Measurements from ENCODE around the gene PLEKHA7.

Gene PLEKHA7

GRCh38 chr11:16786131-16786530 is 228.1 kb downstream of the PLEKHA7 start:
- Histone ChIP-seq H3K9me3 (ENCODE audit: severe bottlenecking) (no peaks in the 10 kb centered on the region), H3K36me3 (peaks cover 57% of the 10 kb centered on the region), H3K27ac (no peak overlapping the region), H3K27me3 (ENCODE audit: insufficient read depth, low read depth, severe bottlenecking) (no peaks in the 10 kb centered on the region), H3K4me3 (ENCODE audit: low read depth, low read length) (no peak overlapping the region)
- no peak for DNase-seq
- TF ChIP-seq CTCF (IDR thresholded peaks at IDR 0.05; ENCODE audit: low read depth, low read length): no peak

GRCh38 chr11:16785520-16786128 is 228.6 kb downstream of the PLEKHA7 start:
- peak; percentile 82 for TF ChIP-seq CTCF (IDR thresholded peaks at IDR 0.05; ENCODE audit: low read depth, low read length)
- H3K36me3 ChIP-seq: peaks cover 52% of the 10 kb centered on the region
- H3K9me3 ChIP-seq (ENCODE audit: severe bottlenecking): no peaks in the 10 kb centered on the region
- H3K27ac ChIP-seq: no peak overlapping the region
- no peaks in the 10 kb centered on the region for H3K27me3 ChIP-seq (ENCODE audit: insufficient read depth, low read depth, severe bottlenecking)
- DNase-seq: peak; percentile 68
- no peak overlapping the region for H3K4me3 ChIP-seq (ENCODE audit: low read depth, low read length)

- Histone ChIP-seq H3K27ac (no peak overlapping the region), H3K9me3 (ENCODE audit: severe bottlenecking) (no peaks in the 10 kb centered on the region), H3K36me3 (peaks cover 51% of the 10 kb centered on the region), H3K4me3 (ENCODE audit: low read depth, low read length) (no peak overlapping the region), H3K27me3 (ENCODE audit: insufficient read depth, low read depth, severe bottlenecking) (no peaks in the 10 kb centered on the region)
- no peak for DNase-seq
- no peak for TF ChIP-seq CTCF (IDR thresholded peaks at IDR 0.05; ENCODE audit: low read depth, low read length)
Measured at GRCh38 chr11:16784666-16785065, 229.5 kb downstream of the PLEKHA7 start.

GRCh38 chr11:16784097-16784496 is 230.1 kb downstream of the PLEKHA7 start:
- H3K9me3 ChIP-seq (ENCODE audit: severe bottlenecking): no peaks in the 10 kb centered on the region
- no peak overlapping the region for H3K27ac ChIP-seq
- H3K27me3 ChIP-seq (ENCODE audit: insufficient read depth, low read depth, severe bottlenecking): no peaks in the 10 kb centered on the region
- H3K4me3 ChIP-seq (ENCODE audit: low read depth, low read length): no peak overlapping the region
- H3K36me3 ChIP-seq: peaks cover 51% of the 10 kb centered on the region
- no peak for TF ChIP-seq CTCF (IDR thresholded peaks at IDR 0.05; ENCODE audit: low read depth, low read length)
- DNase-seq: no peak

- TF ChIP-seq CTCF (IDR thresholded peaks at IDR 0.05; ENCODE audit: low read depth, low read length): no peak
- Histone ChIP-seq H3K9me3 (ENCODE audit: severe bottlenecking) (no peaks in the 10 kb centered on the region), H3K27me3 (ENCODE audit: insufficient read depth, low read depth, severe bottlenecking) (no peaks in the 10 kb centered on the region), H3K36me3 (peaks cover 50% of the 10 kb centered on the region), H3K27ac (no peak overlapping the region), H3K4me3 (ENCODE audit: low read depth, low read length) (no peak overlapping the region)
- DNase-seq: no peak
Measured at GRCh38 chr11:16783321-16783801, 230.9 kb downstream of the PLEKHA7 start.

All from WERI-Rb-1 (cell line).